ENCODE data around the gene OBSL1. TPM values are rescaled to one million over a fixed set of nuclear protein-coding genes. Genes with fewer than 3 reads are reported as not detected.

The OBSL1 gene
- total RNA-seq, 1 donor from 2014 or later, result 168 TPM

DNA sequence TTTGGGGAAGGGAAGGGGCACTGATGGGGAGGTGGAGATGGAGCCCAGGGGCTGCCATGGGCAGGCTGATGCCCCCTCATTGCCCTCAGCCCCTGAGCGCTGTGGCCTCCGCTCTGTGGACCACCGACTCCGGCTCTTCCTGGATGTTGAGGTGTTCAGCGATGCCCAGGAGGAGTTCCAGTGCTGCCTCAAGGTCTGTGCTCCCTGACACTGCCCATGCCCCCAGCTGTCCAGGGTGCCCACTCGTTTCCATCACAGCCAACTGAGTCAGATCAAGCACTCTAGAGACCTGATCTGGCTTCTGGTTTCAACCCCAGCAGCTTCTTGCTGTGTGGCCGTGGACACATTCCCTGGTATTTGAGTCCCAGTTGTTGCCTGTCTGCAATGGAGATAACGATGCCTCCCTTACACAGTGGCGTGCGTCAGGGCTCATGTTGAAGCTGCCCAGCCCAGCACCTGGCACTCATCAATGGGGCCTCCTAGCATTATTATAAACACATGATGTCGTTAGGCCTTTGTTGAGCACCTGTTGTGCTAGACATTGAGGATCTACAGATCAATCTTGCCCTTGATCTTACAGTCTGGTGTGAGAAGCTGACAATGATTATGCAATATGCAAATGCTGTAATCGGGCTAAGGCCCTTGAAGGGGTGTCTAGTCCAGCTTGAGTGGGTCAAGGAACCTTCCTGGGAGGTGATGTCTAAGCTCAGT, 40.7 kb upstream of the OBSL1 start:
- TF ChIP-seq, protein P1, sequence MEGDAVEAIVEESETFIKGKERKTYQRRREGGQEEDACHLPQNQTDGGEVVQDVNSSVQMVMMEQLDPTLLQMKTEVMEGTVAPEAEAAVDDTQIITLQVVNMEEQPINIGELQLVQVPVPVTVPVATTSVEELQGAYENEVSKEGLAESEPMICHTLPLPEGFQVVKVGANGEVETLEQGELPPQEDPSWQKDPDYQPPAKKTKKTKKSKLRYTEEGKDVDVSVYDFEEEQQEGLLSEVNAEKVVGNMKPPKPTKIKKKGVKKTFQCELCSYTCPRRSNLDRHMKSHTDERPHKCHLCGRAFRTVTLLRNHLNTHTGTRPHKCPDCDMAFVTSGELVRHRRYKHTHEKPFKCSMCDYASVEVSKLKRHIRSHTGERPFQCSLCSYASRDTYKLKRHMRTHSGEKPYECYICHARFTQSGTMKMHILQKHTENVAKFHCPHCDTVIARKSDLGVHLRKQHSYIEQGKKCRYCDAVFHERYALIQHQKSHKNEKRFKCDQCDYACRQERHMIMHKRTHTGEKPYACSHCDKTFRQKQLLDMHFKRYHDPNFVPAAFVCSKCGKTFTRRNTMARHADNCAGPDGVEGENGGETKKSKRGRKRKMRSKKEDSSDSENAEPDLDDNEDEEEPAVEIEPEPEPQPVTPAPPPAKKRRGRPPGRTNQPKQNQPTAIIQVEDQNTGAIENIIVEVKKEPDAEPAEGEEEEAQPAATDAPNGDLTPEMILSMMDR (IDR thresholded peaks at IDR 0.05), result no peak
- H3K27ac Mint-ChIP-seq (ENCODE audit: unreplicated experiment), result no peak overlapping the region

DNA sequence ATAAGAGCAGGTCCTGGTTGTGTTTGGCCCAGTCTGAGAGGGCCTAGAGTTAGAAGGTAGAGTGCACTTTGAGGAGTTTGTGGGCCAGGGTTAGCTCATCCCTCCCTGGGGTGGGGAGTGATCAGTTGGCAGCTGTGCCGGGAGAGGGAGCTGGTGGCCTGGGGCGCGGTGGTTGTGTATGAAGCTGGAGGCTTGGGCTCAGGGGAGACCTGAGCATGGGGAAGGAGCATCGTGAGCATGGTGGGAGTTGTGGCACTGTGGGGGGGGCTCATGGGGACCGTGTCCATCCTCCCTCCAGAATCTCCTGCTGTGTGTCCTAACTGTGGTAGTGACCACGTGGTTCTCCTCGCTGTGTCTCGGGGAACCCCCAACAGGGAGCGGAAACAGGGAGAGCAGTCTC, 40.0 kb upstream of the OBSL1 start:
- no peaks in the 10 kb centered on the region for H3K27me3 Mint-ChIP-seq (ENCODE audit: unreplicated experiment)
- H3K9me3 Mint-ChIP-seq (ENCODE audit: unreplicated experiment), result no peaks in the 10 kb centered on the region
- DNase-seq (ENCODE audit: extremely low spot score, unreplicated experiment), result no peak
- H3K27ac Mint-ChIP-seq (ENCODE audit: unreplicated experiment), result no peak overlapping the region
- no peak overlapping the region for H3K4me3 Mint-ChIP-seq (ENCODE audit: unreplicated experiment)
- peaks cover 30% of the 10 kb centered on the region for H3K36me3 Mint-ChIP-seq (ENCODE audit: unreplicated experiment)
- TF ChIP-seq, protein P1 (IDR thresholded peaks at IDR 0.05), result no peak
- no peaks in the 10 kb centered on the region for H3K4me1 Mint-ChIP-seq (ENCODE audit: unreplicated experiment)

More for the DNA sequence above, 40.7 kb upstream of the OBSL1 start:
- Mint-ChIP-seq H3K36me3 (ENCODE audit: unreplicated experiment) (peaks cover 24% of the 10 kb centered on the region), H3K9me3 (ENCODE audit: unreplicated experiment) (no peaks in the 10 kb centered on the region), H3K27me3 (ENCODE audit: unreplicated experiment) (no peaks in the 10 kb centered on the region), H3K4me1 (ENCODE audit: unreplicated experiment) (no peaks in the 10 kb centered on the region), H3K4me3 (ENCODE audit: unreplicated experiment) (no peak overlapping the region)
- DNase-seq (ENCODE audit: extremely low spot score, unreplicated experiment), result no peak

DNA sequence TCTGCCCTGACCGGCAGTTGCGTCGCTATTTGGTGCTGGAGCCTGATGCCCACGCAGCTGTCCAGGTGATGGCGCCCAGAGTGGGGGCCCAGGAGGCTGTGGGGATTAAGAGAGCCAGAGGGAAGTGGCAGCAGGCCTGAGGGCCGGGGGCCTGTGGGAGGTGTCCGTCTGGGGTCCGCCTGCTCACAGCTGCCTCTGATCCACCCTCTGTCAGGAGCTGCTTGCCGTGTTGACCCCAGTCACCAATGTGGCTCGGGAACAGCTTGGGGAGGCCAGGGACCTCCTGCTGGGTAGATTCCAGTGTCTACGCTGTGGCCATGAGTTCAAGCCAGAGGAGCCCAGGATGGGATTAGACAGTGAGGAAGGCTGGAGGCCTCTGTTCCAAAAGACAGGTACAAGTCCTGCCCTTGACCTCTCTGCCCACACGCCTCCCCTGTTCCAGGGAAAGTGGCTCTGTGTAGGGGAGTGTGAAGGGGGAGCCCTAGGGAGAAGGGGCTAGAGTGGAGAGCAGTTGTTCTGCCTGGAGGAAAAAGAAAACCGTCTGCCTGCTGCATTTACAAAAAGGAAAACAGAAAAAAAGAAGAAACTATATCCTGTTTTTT, 37.9 kb upstream of the OBSL1 start:
- Mint-ChIP-seq H3K36me3 (ENCODE audit: unreplicated experiment) (peaks cover 28% of the 10 kb centered on the region), H3K27me3 (ENCODE audit: unreplicated experiment) (no peaks in the 10 kb centered on the region), H3K4me3 (ENCODE audit: unreplicated experiment) (no peak overlapping the region), H3K9me3 (ENCODE audit: unreplicated experiment) (no peaks in the 10 kb centered on the region), H3K27ac (ENCODE audit: unreplicated experiment) (no peak overlapping the region), H3K4me1 (ENCODE audit: unreplicated experiment) (no peaks in the 10 kb centered on the region)
- TF ChIP-seq, protein P1 (IDR thresholded peaks at IDR 0.05), result no peak
- DNase-seq (ENCODE audit: extremely low spot score, unreplicated experiment), result no peak

DNA sequence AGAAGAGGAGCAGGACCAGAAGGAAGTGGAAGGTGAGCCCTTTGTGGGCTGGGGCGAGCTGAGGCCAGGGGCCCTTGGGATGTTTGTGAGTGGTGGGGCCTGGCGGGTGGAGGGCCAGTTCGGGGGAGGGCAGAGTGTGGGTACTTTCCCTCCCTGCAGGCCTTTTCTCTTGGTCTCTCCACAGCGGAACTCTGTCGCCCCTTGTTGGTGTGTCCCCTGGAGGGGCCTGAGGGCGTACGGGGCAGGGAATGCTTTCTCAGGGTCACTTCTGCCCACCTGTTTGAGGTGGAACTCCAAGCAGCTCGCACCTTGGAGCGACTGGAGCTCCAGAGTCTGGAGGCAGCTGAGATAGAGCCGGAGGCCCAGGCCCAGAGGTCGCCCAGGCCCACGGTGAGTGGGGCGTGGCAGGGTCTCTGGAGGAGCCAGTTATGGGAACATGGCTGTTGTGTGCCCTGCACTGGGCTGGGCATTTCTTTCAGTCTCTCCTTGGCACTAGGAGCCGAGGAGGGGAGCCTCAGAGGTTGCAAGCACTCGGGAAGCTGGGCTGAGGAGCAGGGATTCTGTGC, 37.1 kb upstream of the OBSL1 start:
- TF ChIP-seq, protein P1 (IDR thresholded peaks at IDR 0.05), result no peak
- no peak overlapping the region for H3K27ac Mint-ChIP-seq (ENCODE audit: unreplicated experiment)
- no peak for DNase-seq (ENCODE audit: extremely low spot score, unreplicated experiment)
- no peaks in the 10 kb centered on the region for H3K9me3 Mint-ChIP-seq (ENCODE audit: unreplicated experiment)
- peaks cover 33% of the 10 kb centered on the region for H3K36me3 Mint-ChIP-seq (ENCODE audit: unreplicated experiment)
- H3K4me3 Mint-ChIP-seq (ENCODE audit: unreplicated experiment), result no peak overlapping the region
- H3K4me1 Mint-ChIP-seq (ENCODE audit: unreplicated experiment), result no peaks in the 10 kb centered on the region
- no peaks in the 10 kb centered on the region for H3K27me3 Mint-ChIP-seq (ENCODE audit: unreplicated experiment)

DNA sequence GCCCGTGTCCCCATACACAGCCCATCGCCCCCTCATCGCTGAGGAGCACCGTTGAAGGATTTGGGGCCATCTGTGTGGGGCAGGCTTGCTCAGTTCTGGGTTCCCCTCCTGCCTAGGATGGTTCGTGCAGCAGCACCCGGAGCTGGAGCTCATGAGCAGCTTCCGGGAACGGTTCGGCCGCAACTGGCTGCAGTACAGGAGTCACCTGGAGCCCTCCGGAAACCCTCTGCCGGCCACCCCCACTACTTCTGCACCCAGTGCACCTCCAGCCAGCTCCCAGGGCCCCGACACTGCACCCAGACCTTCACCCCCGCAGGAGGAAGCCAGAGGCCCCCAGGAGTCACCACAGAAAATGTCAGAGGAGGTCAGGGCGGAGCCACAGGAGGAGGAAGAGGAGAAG, 36.6 kb upstream of the OBSL1 start:
- Mint-ChIP-seq H3K36me3 (ENCODE audit: unreplicated experiment) (peaks cover 33% of the 10 kb centered on the region), H3K27ac (ENCODE audit: unreplicated experiment) (no peak overlapping the region), H3K4me1 (ENCODE audit: unreplicated experiment) (no peaks in the 10 kb centered on the region), H3K4me3 (ENCODE audit: unreplicated experiment) (no peak overlapping the region), H3K27me3 (ENCODE audit: unreplicated experiment) (no peaks in the 10 kb centered on the region), H3K9me3 (ENCODE audit: unreplicated experiment) (no peaks in the 10 kb centered on the region)
- TF ChIP-seq, protein P1 (IDR thresholded peaks at IDR 0.05), result no peak
- no peak for DNase-seq (ENCODE audit: extremely low spot score, unreplicated experiment)

Data from osteocyte (in vitro differentiated cells).